Vagina (tissue), 2 donors: ENCODE data around the gene TMEM14B. TPM values are rescaled to one million over a fixed set of nuclear protein-coding genes. Genes with fewer than 3 reads are reported as not detected.
A peak's percentile ranks its signal among the peaks of the same experiment; 100 is the strongest.

ENCODE experiments used
- DNase-seq, 2 donors: peaks; one replicate each; pipeline ENCODE4 v3.0.0-alpha.2; 2017; ENCODE audit errors: extremely low spot score in 2 of 2
- H3K27ac ChIP-seq: fragments of 200-600 bp; sonication (generic); one replicate; pipeline ENCODE4 v1.5.1; 2019
- H3K27me3 ChIP-seq: fragments of 200-600 bp; sonication (generic); one replicate; pipeline ENCODE4 v1.5.1; 2019
- H3K36me3 ChIP-seq, 2 donors: fragments of 200-600 bp; sonication (generic); one replicate each; pipeline ENCODE4 v1.5.1; 2017 to 2019
- H3K4me1 ChIP-seq: fragments of 200-600 bp; sonication (generic); one replicate; pipeline ENCODE4 v1.5.1; 2019
- H3K4me3 ChIP-seq, 2 donors: fragments of 200-600 bp; sonication (generic); 1 replicate in 1 of 2; 2 replicates in 1 of 2; pipeline ENCODE4 v1.5.1; 2016 to 2019
- H3K9me3 ChIP-seq: fragments of 200-600 bp; sonication (generic); one replicate; pipeline ENCODE4 v1.5.1; 2019
- POLR2A ChIP-seq, 2 donors: fragments of 450-650 bp; IDR thresholded peaks; one replicate each; pipeline ENCODE4 v1.6.1; 2017; ENCODE audit warnings: antibody characterized with exemption in 2 of 2, mild to moderate bottlenecking in 2 of 2, moderate library complexity in 2 of 2
- POLR2AphosphoS5 ChIP-seq, 2 donors: sonication (generic); formaldehyde crosslinking; IDR thresholded peaks; one replicate each; pipeline ENCODE4 v1.9.0; 2017; ENCODE audit warnings: antibody characterized with exemption in 2 of 2, mild to moderate bottlenecking in 2 of 2, low read depth in 1 of 2; ENCODE audit not compliant: insufficient read depth in 1 of 2
- intact Hi-C: fragments of 100-400 bp; cut with DNase I; formaldehyde crosslinking; loops from one replicate; pipeline ENCODE4 v1.15.1; 2023
- small RNA-seq: library from RNA; depleted of rRNA; stranded (forward); fragments of <200 nt; gene quantifications from one replicate; pipeline ENCODE3, GENCODE V24; 2016
- total RNA-seq: library from RNA; depleted of rRNA; stranded (reverse); fragments of >200 nt; gene quantifications from one replicate; pipeline ENCODE4 v1.2.3, GENCODE V29; 2016
- TF ChIP-seq, protein P1 (sequence below), 3 experiments: fragments of 450-650 bp in 2 of 3; fragments of 200-600 bp in 1 of 3; sonication (generic) in 1 of 3; IDR thresholded peaks; one replicate each; pipeline ENCODE4 v1.5.1; 2017 to 2019; ENCODE audit warnings: antibody characterized with exemption in 3 of 3, mild to moderate bottlenecking in 2 of 3, moderate library complexity in 2 of 3

The TMEM14B gene
- total RNA-seq, 1 donor from 2014 or later: 40.5 TPM

DNA sequence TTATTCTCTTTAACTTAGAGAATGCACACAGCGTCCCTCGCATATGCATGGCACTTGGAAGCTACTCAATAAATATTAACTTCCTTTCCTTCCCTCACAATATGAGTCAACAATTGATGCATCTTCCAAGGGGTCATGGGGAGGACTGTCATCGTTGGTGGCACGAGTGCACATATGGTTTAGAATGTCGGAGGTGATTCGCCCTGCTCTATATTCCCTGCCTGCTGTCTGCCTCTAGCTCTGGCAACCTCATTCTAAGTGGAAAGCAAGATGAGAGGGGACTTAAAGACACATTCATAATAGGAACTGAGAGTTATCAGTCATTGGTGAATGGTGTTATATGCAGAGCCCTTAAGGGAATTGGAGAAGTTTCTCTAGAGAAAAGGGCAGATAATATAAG, 46.1 kb downstream of the TMEM14B start:
- Histone ChIP-seq H3K27me3 (no peaks in the 10 kb centered on the region), H3K9me3 (no peaks in the 10 kb centered on the region), H3K27ac (no peak overlapping the region), H3K4me1 (no peaks in the 10 kb centered on the region), H3K4me3 (no peak overlapping the region), H3K36me3 (no peaks in the 10 kb centered on the region)
- no peak for TF ChIP-seq POLR2AphosphoS5 (IDR thresholded peaks at IDR 0.05; ENCODE audit: insufficient read depth in 1 of 2, low read depth in 1 of 2)
- TF ChIP-seq, protein P1, sequence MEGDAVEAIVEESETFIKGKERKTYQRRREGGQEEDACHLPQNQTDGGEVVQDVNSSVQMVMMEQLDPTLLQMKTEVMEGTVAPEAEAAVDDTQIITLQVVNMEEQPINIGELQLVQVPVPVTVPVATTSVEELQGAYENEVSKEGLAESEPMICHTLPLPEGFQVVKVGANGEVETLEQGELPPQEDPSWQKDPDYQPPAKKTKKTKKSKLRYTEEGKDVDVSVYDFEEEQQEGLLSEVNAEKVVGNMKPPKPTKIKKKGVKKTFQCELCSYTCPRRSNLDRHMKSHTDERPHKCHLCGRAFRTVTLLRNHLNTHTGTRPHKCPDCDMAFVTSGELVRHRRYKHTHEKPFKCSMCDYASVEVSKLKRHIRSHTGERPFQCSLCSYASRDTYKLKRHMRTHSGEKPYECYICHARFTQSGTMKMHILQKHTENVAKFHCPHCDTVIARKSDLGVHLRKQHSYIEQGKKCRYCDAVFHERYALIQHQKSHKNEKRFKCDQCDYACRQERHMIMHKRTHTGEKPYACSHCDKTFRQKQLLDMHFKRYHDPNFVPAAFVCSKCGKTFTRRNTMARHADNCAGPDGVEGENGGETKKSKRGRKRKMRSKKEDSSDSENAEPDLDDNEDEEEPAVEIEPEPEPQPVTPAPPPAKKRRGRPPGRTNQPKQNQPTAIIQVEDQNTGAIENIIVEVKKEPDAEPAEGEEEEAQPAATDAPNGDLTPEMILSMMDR (IDR thresholded peaks at IDR 0.05): no peak
- no peak for TF ChIP-seq POLR2A (IDR thresholded peaks at IDR 0.05)
- intact Hi-C loops: no loop called here
- no peak for DNase-seq

- H3K27ac ChIP-seq: no peak overlapping the region
- TF ChIP-seq POLR2A (IDR thresholded peaks at IDR 0.05): no peak
- TF ChIP-seq, protein P1 (IDR thresholded peaks at IDR 0.05): no peak
- TF ChIP-seq POLR2AphosphoS5 (IDR thresholded peaks at IDR 0.05; ENCODE audit: insufficient read depth in 1 of 2, low read depth in 1 of 2): no peak
- intact Hi-C loops: no loop called here
- no peaks in the 10 kb centered on the region for H3K36me3 ChIP-seq
- H3K9me3 ChIP-seq: no peaks in the 10 kb centered on the region
- H3K4me3 ChIP-seq: no peak overlapping the region
- no peaks in the 10 kb centered on the region for H3K27me3 ChIP-seq
- H3K4me1 ChIP-seq: no peaks in the 10 kb centered on the region
- no peak for DNase-seq
Measured at GRCh38 chr6:10794239-10794638, 46.6 kb downstream of the TMEM14B start.

DNA sequence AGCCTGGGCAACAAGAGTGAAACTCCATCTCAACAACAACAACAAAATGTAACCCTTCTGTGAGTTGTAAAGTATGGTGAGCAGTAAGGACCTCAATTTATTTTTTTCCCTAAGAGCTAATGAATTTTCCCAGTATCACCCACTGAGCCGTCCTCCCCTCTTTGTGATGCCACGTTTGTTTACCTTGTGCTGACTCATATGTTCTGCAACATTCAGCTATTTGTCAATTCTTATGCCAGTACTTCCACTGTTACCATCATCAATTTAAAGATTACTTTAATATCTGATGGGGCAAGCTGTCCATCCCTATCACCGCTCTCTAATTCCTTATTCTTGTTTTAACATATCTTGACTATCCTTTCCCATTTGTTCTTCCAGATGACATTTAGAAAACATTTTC, 53.2 kb downstream of the TMEM14B start:
- no peak overlapping the region for H3K27ac ChIP-seq
- no peak overlapping the region for H3K4me3 ChIP-seq
- H3K4me1 ChIP-seq: no peaks in the 10 kb centered on the region
- TF ChIP-seq POLR2AphosphoS5 (IDR thresholded peaks at IDR 0.05; ENCODE audit: insufficient read depth in 1 of 2, low read depth in 1 of 2): no peak
- TF ChIP-seq, protein P1 (IDR thresholded peaks at IDR 0.05): no peak
- no peak for TF ChIP-seq POLR2A (IDR thresholded peaks at IDR 0.05)
- no peaks in the 10 kb centered on the region for H3K27me3 ChIP-seq
- H3K9me3 ChIP-seq: no peaks in the 10 kb centered on the region
- H3K36me3 ChIP-seq: no peaks in the 10 kb centered on the region
- intact Hi-C loops: no loop called here
- DNase-seq: no peak

- Histone ChIP-seq H3K36me3 (no peaks in the 10 kb centered on the region), H3K27ac (no peak overlapping the region), H3K27me3 (no peaks in the 10 kb centered on the region), H3K9me3 (no peaks in the 10 kb centered on the region), H3K4me1 (no peaks in the 10 kb centered on the region), H3K4me3 (no peak overlapping the region)
- intact Hi-C loops: no loop called here
- DNase-seq: no peak
- TF ChIP-seq POLR2AphosphoS5 (IDR thresholded peaks at IDR 0.05; ENCODE audit: insufficient read depth in 1 of 2, low read depth in 1 of 2): no peak
- TF ChIP-seq, protein P1 (IDR thresholded peaks at IDR 0.05): peak; percentile 76 to 83 (median 82)
Measured at GRCh38 chr6:10801224-10801848, 53.7 kb downstream of the TMEM14B start.

Small RNAs within 50 kb of the gene (small RNA-seq; reads per million reads assigned to genes)
- gene RNA5SP203: not detected

Other genes starting within 250 kb of the TMEM14B start
- gene GCNT2, start 226.5 kb upstream of the TMEM14B start, total RNA-seq: 17.2 TPM
- not detected for gene C6orf52, start 53.2 kb upstream of the TMEM14B start, total RNA-seq
- 8.8 TPM for gene PAK1IP1, start 52.8 kb upstream of the TMEM14B start, total RNA-seq
- gene TMEM14C, start 24.7 kb upstream of the TMEM14B start, total RNA-seq: 95.8 TPM
- gene MAK, start 90.7 kb downstream of the TMEM14B start, total RNA-seq: 0.25 TPM
- gene GCM2, start 134.2 kb downstream of the TMEM14B start, total RNA-seq: not detected
- gene SYCP2L, start 139.2 kb downstream of the TMEM14B start, total RNA-seq: 0.25 TPM